Measurements from ENCODE around the gene CCR7. TPM values are rescaled to one million over a fixed set of nuclear protein-coding genes. Genes with fewer than 3 reads are reported as not detected.

Gene CCR7
- total RNA-seq, 1 experiment from 2014 or later = 0.57 TPM

- ChIA-PET POLR2A (no interaction called here), CTCF (no interaction called here)
- no peaks in the 10 kb centered on the region for H3K27me3 Mint-ChIP-seq (ENCODE audit: low read depth)
- H3K27ac Mint-ChIP-seq = no peak overlapping the region
- TF ChIP-seq ELF4 (CRISPR knock-in tag; IDR thresholded peaks at IDR 0.05; ENCODE audit: low read depth) (no peak), FOXJ3 (CRISPR knock-in tag; IDR thresholded peaks at IDR 0.05; ENCODE audit: borderline replicate concordance) (no peak), ZNF512 (CRISPR knock-in tag; IDR thresholded peaks at IDR 0.05; ENCODE audit: borderline replicate concordance) (no peak), CREM (CRISPR knock-in tag; IDR thresholded peaks at IDR 0.05) (no peak), MXD4 (CRISPR knock-in tag; IDR thresholded peaks at IDR 0.05; ENCODE audit: borderline replicate concordance) (no peak), GRHL2 (CRISPR knock-in tag; IDR thresholded peaks at IDR 0.05; ENCODE audit: insufficient replicate concordance, severe bottlenecking) (no peak), IRF2 (CRISPR knock-in tag; IDR thresholded peaks at IDR 0.05; ENCODE audit: borderline replicate concordance, low read depth) (no peak), GABPB1 (CRISPR knock-in tag; IDR thresholded peaks at IDR 0.05) (no peak), ESRRA (CRISPR knock-in tag; IDR thresholded peaks at IDR 0.05; ENCODE audit: borderline replicate concordance) (no peak), FOXP1 (CRISPR knock-in tag; IDR thresholded peaks at IDR 0.05; ENCODE audit: borderline replicate concordance) (no peak), EMX1 (CRISPR knock-in tag; IDR thresholded peaks at IDR 0.05) (no peak), NFATC4 (CRISPR knock-in tag; IDR thresholded peaks at IDR 0.05) (no peak)
- TF ChIP-seq, protein P1, sequence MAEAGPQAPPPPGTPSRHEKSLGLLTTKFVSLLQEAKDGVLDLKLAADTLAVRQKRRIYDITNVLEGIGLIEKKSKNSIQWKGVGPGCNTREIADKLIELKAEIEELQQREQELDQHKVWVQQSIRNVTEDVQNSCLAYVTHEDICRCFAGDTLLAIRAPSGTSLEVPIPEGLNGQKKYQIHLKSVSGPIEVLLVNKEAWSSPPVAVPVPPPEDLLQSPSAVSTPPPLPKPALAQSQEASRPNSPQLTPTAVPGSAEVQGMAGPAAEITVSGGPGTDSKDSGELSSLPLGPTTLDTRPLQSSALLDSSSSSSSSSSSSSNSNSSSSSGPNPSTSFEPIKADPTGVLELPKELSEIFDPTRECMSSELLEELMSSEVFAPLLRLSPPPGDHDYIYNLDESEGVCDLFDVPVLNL (CRISPR knock-in tag; IDR thresholded peaks at IDR 0.05; ENCODE audit: borderline replicate concordance, low read depth) = no peak
- TF ChIP-seq, protein P2, sequence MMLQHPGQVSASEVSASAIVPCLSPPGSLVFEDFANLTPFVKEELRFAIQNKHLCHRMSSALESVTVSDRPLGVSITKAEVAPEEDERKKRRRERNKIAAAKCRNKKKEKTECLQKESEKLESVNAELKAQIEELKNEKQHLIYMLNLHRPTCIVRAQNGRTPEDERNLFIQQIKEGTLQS (CRISPR knock-in tag; conservative IDR thresholded peaks at IDR 0.05) = no peak
- peaks cover 25% of the 10 kb centered on the region for H3K4me1 Mint-ChIP-seq
- H3K9me3 Mint-ChIP-seq = no peaks in the 10 kb centered on the region
- no peaks in the 10 kb centered on the region for H3K36me3 Mint-ChIP-seq
- no peak for ATAC-seq
- no peak overlapping the region for H3K4me3 Mint-ChIP-seq
- no peak for DNase-seq (ENCODE audit: low spot score)
These were observed 50.3 kb downstream of the CCR7 start for GRCh38 chr17:40515011-40515410.

DNA sequence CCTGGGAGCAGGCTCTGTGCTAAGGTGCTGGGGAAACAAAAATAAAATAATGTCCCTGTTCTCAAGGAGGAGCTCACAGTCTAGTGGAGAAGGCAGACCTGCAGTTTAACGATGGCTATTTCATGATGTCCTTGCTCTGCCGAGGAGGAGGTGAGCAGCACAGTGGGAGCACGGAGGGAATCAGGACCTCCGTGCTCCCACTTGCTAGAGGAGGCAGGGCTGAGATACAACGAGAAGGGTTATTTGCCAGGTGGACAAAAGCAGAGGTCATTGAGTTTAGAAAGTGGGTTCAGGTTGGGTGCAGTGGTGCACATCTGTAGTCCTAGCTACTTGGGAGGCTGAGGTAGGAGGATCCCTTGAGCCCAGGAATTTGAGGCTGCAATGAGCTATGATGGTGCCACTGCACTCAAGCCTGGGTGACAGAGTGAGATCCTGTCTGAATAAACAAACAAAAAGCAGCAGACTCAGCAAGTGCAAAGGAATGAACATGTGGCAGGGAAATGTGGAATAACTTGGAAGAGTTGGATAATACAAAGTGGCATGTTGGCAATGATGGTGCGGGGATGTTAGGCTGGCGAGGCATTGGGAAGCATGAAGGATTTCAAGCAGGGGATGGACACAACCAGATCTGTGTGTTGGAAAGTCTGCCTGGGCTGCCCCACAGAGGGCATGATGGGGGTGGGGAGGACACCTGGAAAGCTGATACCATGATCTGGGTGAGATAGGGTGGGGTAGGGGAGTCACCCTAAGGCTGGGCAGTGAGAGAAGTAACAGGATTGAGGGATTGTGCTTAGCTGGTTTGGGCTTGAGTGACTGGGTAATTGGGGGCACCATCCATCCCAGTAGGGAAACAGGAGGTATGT, 51.0 kb downstream of the CCR7 start:
- ChIA-PET POLR2A (no interaction called here), CTCF (interaction anchor here (1.3 kb wide), 1 partner anchor 38 kb away, joined by 6 read pairs; no protein-coding TSS in a partner anchor)
- no peaks in the 10 kb centered on the region for H3K9me3 Mint-ChIP-seq
- no peak overlapping the region for H3K27ac Mint-ChIP-seq
- no peaks in the 10 kb centered on the region for H3K27me3 Mint-ChIP-seq (ENCODE audit: low read depth)
- no peaks in the 10 kb centered on the region for H3K36me3 Mint-ChIP-seq
- ATAC-seq (no peak), DNase-seq (ENCODE audit: low spot score) (no peak)
- H3K4me1 Mint-ChIP-seq = peaks cover 29% of the 10 kb centered on the region
- no peak overlapping the region for H3K4me3 Mint-ChIP-seq
- TF ChIP-seq IRF1 (CRISPR knock-in tag; IDR thresholded peaks at IDR 0.05) (no peak), NR2C2 (CRISPR knock-in tag; IDR thresholded peaks at IDR 0.05) (no peak), PRDM15 (CRISPR knock-in tag; IDR thresholded peaks at IDR 0.05) (no peak), ATF6 (CRISPR knock-in tag; IDR thresholded peaks at IDR 0.05) (no peak), RELA (CRISPR knock-in tag; IDR thresholded peaks at IDR 0.05; ENCODE audit: borderline replicate concordance) (no peak), ELF4 (CRISPR knock-in tag; IDR thresholded peaks at IDR 0.05; ENCODE audit: low read depth) (no peak), ZNF425 (CRISPR knock-in tag; conservative IDR thresholded peaks at IDR 0.05) (no peak), ZNF423 (CRISPR knock-in tag; IDR thresholded peaks at IDR 0.05) (no peak), NR3C1 (CRISPR knock-in tag; conservative IDR thresholded peaks at IDR 0.05; ENCODE audit: low read depth) (no peak), OVOL2 (CRISPR knock-in tag; IDR thresholded peaks at IDR 0.05; ENCODE audit: borderline replicate concordance) (no peak)
